ENCODE measurements around the gene KCNJ6.

KCNJ6 gene

GRCh38 chr21:37908691-37909090, 7.6 kb downstream of the KCNJ6 start:
- H3K9me3 ChIP-seq (ENCODE audit: control insufficient read depth in 2 of 2, low read length in 2 of 2) = no peaks in the 10 kb centered on the region
- no peaks in the 10 kb centered on the region for H3K36me3 ChIP-seq (ENCODE audit: control insufficient read depth in 2 of 2, insufficient read depth in 2 of 2, low read length in 2 of 2)
- H3K27ac ChIP-seq (ENCODE audit: low read depth in 2 of 2, low read length in 2 of 2) = no peak overlapping the region
- peaks cover 0 to 14% of the 10 kb centered on the region in 2 donors for H3K27me3 ChIP-seq (ENCODE audit: control insufficient read depth in 2 of 2, insufficient read depth in 2 of 2, low read length in 2 of 2)
- no peak overlapping the region for H3K4me3 ChIP-seq (ENCODE audit: low read length in 2 of 2)
- no peak overlapping the region for H3K9ac ChIP-seq (ENCODE audit: low read depth in 1 of 2, low read length in 2 of 2)
- no peaks in the 10 kb centered on the region for H3K4me1 ChIP-seq (ENCODE audit: control insufficient read depth in 2 of 2, insufficient read depth in 2 of 2, low read length in 2 of 2)

GRCh38 chr21:37907076-37907475, 9.2 kb downstream of the KCNJ6 start:
- no peaks in the 10 kb centered on the region for H3K36me3 ChIP-seq (ENCODE audit: control insufficient read depth in 2 of 2, insufficient read depth in 2 of 2, low read length in 2 of 2)
- H3K27me3 ChIP-seq (ENCODE audit: control insufficient read depth in 2 of 2, insufficient read depth in 2 of 2, low read length in 2 of 2) = peaks cover 0 to 12% of the 10 kb centered on the region in 2 donors
- no peak overlapping the region for H3K9ac ChIP-seq (ENCODE audit: low read depth in 1 of 2, low read length in 2 of 2)
- no peaks in the 10 kb centered on the region for H3K9me3 ChIP-seq (ENCODE audit: control insufficient read depth in 2 of 2, low read length in 2 of 2)
- no peaks in the 10 kb centered on the region for H3K4me1 ChIP-seq (ENCODE audit: control insufficient read depth in 2 of 2, insufficient read depth in 2 of 2, low read length in 2 of 2)
- H3K27ac ChIP-seq (ENCODE audit: low read depth in 2 of 2, low read length in 2 of 2) = no peak overlapping the region
- no peak overlapping the region for H3K4me3 ChIP-seq (ENCODE audit: low read length in 2 of 2)

GRCh38 chr21:37905291-37905690, 11.0 kb downstream of the KCNJ6 start:
- no peaks in the 10 kb centered on the region for H3K36me3 ChIP-seq (ENCODE audit: control insufficient read depth in 2 of 2, insufficient read depth in 2 of 2, low read length in 2 of 2)
- no peaks in the 10 kb centered on the region for H3K4me1 ChIP-seq (ENCODE audit: control insufficient read depth in 2 of 2, insufficient read depth in 2 of 2, low read length in 2 of 2)
- no peak overlapping the region for H3K9ac ChIP-seq (ENCODE audit: low read depth in 1 of 2, low read length in 2 of 2)
- peaks cover 0 to 13% of the 10 kb centered on the region in 2 donors for H3K27me3 ChIP-seq (ENCODE audit: control insufficient read depth in 2 of 2, insufficient read depth in 2 of 2, low read length in 2 of 2)
- H3K4me3 ChIP-seq (ENCODE audit: low read length in 2 of 2) = no peak overlapping the region
- H3K27ac ChIP-seq (ENCODE audit: low read depth in 2 of 2, low read length in 2 of 2) = no peak overlapping the region
- no peaks in the 10 kb centered on the region for H3K9me3 ChIP-seq (ENCODE audit: control insufficient read depth in 2 of 2, low read length in 2 of 2)

- no peaks in the 10 kb centered on the region for H3K36me3 ChIP-seq (ENCODE audit: control insufficient read depth in 2 of 2, insufficient read depth in 2 of 2, low read length in 2 of 2)
- H3K9me3 ChIP-seq (ENCODE audit: control insufficient read depth in 2 of 2, low read length in 2 of 2) = no peaks in the 10 kb centered on the region
- H3K4me3 ChIP-seq (ENCODE audit: low read length in 2 of 2) = no peak overlapping the region
- H3K9ac ChIP-seq (ENCODE audit: low read depth in 1 of 2, low read length in 2 of 2) = no peak overlapping the region
- no peaks in the 10 kb centered on the region for H3K4me1 ChIP-seq (ENCODE audit: control insufficient read depth in 2 of 2, insufficient read depth in 2 of 2, low read length in 2 of 2)
- peaks cover 0 to 13% of the 10 kb centered on the region in 2 donors for H3K27me3 ChIP-seq (ENCODE audit: control insufficient read depth in 2 of 2, insufficient read depth in 2 of 2, low read length in 2 of 2)
- no peak overlapping the region for H3K27ac ChIP-seq (ENCODE audit: low read depth in 2 of 2, low read length in 2 of 2)
Observed at GRCh38 chr21:37904856-37905255, 11.4 kb downstream of the KCNJ6 start.

GRCh38 chr21:37903396-37903795, 12.9 kb downstream of the KCNJ6 start:
- Histone ChIP-seq H3K9me3 (ENCODE audit: control insufficient read depth in 2 of 2, low read length in 2 of 2) (no peaks in the 10 kb centered on the region), H3K27ac (ENCODE audit: low read depth in 2 of 2, low read length in 2 of 2) (no peak overlapping the region), H3K9ac (ENCODE audit: low read depth in 1 of 2, low read length in 2 of 2) (no peak overlapping the region), H3K27me3 (ENCODE audit: control insufficient read depth in 2 of 2, insufficient read depth in 2 of 2, low read length in 2 of 2) (peaks cover 0 to 13% of the 10 kb centered on the region in 2 donors), H3K4me3 (ENCODE audit: low read length in 2 of 2) (no peak overlapping the region), H3K36me3 (ENCODE audit: control insufficient read depth in 2 of 2, insufficient read depth in 2 of 2, low read length in 2 of 2) (no peaks in the 10 kb centered on the region), H3K4me1 (ENCODE audit: control insufficient read depth in 2 of 2, insufficient read depth in 2 of 2, low read length in 2 of 2) (no peaks in the 10 kb centered on the region)

- no peak overlapping the region for H3K4me3 ChIP-seq (ENCODE audit: low read length in 2 of 2)
- H3K27me3 ChIP-seq (ENCODE audit: control insufficient read depth in 2 of 2, insufficient read depth in 2 of 2, low read length in 2 of 2) = peaks cover 0 to 2% of the 10 kb centered on the region in 2 donors
- no peak overlapping the region for H3K9ac ChIP-seq (ENCODE audit: low read depth in 1 of 2, low read length in 2 of 2)
- H3K36me3 ChIP-seq (ENCODE audit: control insufficient read depth in 2 of 2, insufficient read depth in 2 of 2, low read length in 2 of 2) = no peaks in the 10 kb centered on the region
- no peaks in the 10 kb centered on the region for H3K9me3 ChIP-seq (ENCODE audit: control insufficient read depth in 2 of 2, low read length in 2 of 2)
- no peak overlapping the region for H3K27ac ChIP-seq (ENCODE audit: low read depth in 2 of 2, low read length in 2 of 2)
- H3K4me1 ChIP-seq (ENCODE audit: control insufficient read depth in 2 of 2, insufficient read depth in 2 of 2, low read length in 2 of 2) = no peaks in the 10 kb centered on the region
Observed at GRCh38 chr21:37899146-37899545, 17.1 kb downstream of the KCNJ6 start.

GRCh38 chr21:37896788-37897187, 19.5 kb downstream of the KCNJ6 start:
- no peak overlapping the region for H3K9ac ChIP-seq (ENCODE audit: low read depth in 1 of 2, low read length in 2 of 2)
- H3K27me3 ChIP-seq (ENCODE audit: control insufficient read depth in 2 of 2, insufficient read depth in 2 of 2, low read length in 2 of 2) = no peaks in the 10 kb centered on the region
- H3K4me3 ChIP-seq (ENCODE audit: low read length in 2 of 2) = no peak overlapping the region
- H3K27ac ChIP-seq (ENCODE audit: low read depth in 2 of 2, low read length in 2 of 2) = no peak overlapping the region
- H3K9me3 ChIP-seq (ENCODE audit: control insufficient read depth in 2 of 2, low read length in 2 of 2) = no peaks in the 10 kb centered on the region
- no peaks in the 10 kb centered on the region for H3K4me1 ChIP-seq (ENCODE audit: control insufficient read depth in 2 of 2, insufficient read depth in 2 of 2, low read length in 2 of 2)
- no peaks in the 10 kb centered on the region for H3K36me3 ChIP-seq (ENCODE audit: control insufficient read depth in 2 of 2, insufficient read depth in 2 of 2, low read length in 2 of 2)

GRCh38 chr21:37891972-37892371, 24.3 kb downstream of the KCNJ6 start:
- peaks cover 0 to 2% of the 10 kb centered on the region in 2 donors for H3K27me3 ChIP-seq (ENCODE audit: control insufficient read depth in 2 of 2, insufficient read depth in 2 of 2, low read length in 2 of 2)
- H3K4me1 ChIP-seq (ENCODE audit: control insufficient read depth in 2 of 2, insufficient read depth in 2 of 2, low read length in 2 of 2) = no peaks in the 10 kb centered on the region
- no peaks in the 10 kb centered on the region for H3K9me3 ChIP-seq (ENCODE audit: control insufficient read depth in 2 of 2, low read length in 2 of 2)
- H3K4me3 ChIP-seq (ENCODE audit: low read length in 2 of 2) = no peak overlapping the region
- no peak overlapping the region for H3K27ac ChIP-seq (ENCODE audit: low read depth in 2 of 2, low read length in 2 of 2)
- no peaks in the 10 kb centered on the region for H3K36me3 ChIP-seq (ENCODE audit: control insufficient read depth in 2 of 2, insufficient read depth in 2 of 2, low read length in 2 of 2)
- H3K9ac ChIP-seq (ENCODE audit: low read depth in 1 of 2, low read length in 2 of 2) = no peak overlapping the region

- H3K36me3 ChIP-seq (ENCODE audit: control insufficient read depth in 2 of 2, insufficient read depth in 2 of 2, low read length in 2 of 2) = no peaks in the 10 kb centered on the region
- no peak overlapping the region for H3K4me3 ChIP-seq (ENCODE audit: low read length in 2 of 2)
- H3K9ac ChIP-seq (ENCODE audit: low read depth in 1 of 2, low read length in 2 of 2) = no peak overlapping the region
- H3K4me1 ChIP-seq (ENCODE audit: control insufficient read depth in 2 of 2, insufficient read depth in 2 of 2, low read length in 2 of 2) = no peaks in the 10 kb centered on the region
- H3K27me3 ChIP-seq (ENCODE audit: control insufficient read depth in 2 of 2, insufficient read depth in 2 of 2, low read length in 2 of 2) = peaks cover 0 to 2% of the 10 kb centered on the region in 2 donors
- H3K27ac ChIP-seq (ENCODE audit: low read depth in 2 of 2, low read length in 2 of 2) = no peak overlapping the region
- no peaks in the 10 kb centered on the region for H3K9me3 ChIP-seq (ENCODE audit: control insufficient read depth in 2 of 2, low read length in 2 of 2)
Observed at GRCh38 chr21:37888659-37889058, 27.6 kb downstream of the KCNJ6 start.

GRCh38 chr21:37886726-37887299, 29.4 kb downstream of the KCNJ6 start:
- peaks cover 0 to 2% of the 10 kb centered on the region in 2 donors for H3K27me3 ChIP-seq (ENCODE audit: control insufficient read depth in 2 of 2, insufficient read depth in 2 of 2, low read length in 2 of 2)
- H3K36me3 ChIP-seq (ENCODE audit: control insufficient read depth in 2 of 2, insufficient read depth in 2 of 2, low read length in 2 of 2) = no peaks in the 10 kb centered on the region
- no peaks in the 10 kb centered on the region for H3K4me1 ChIP-seq (ENCODE audit: control insufficient read depth in 2 of 2, insufficient read depth in 2 of 2, low read length in 2 of 2)
- no peak overlapping the region for H3K9ac ChIP-seq (ENCODE audit: low read depth in 1 of 2, low read length in 2 of 2)
- no peak overlapping the region for H3K4me3 ChIP-seq (ENCODE audit: low read length in 2 of 2)
- no peak overlapping the region for H3K27ac ChIP-seq (ENCODE audit: low read depth in 2 of 2, low read length in 2 of 2)
- H3K9me3 ChIP-seq (ENCODE audit: control insufficient read depth in 2 of 2, low read length in 2 of 2) = no peaks in the 10 kb centered on the region

- H3K9me3 ChIP-seq (ENCODE audit: control insufficient read depth in 2 of 2, low read length in 2 of 2) = no peaks in the 10 kb centered on the region
- no peak overlapping the region for H3K4me3 ChIP-seq (ENCODE audit: low read length in 2 of 2)
- no peaks in the 10 kb centered on the region for H3K36me3 ChIP-seq (ENCODE audit: control insufficient read depth in 2 of 2, insufficient read depth in 2 of 2, low read length in 2 of 2)
- H3K27me3 ChIP-seq (ENCODE audit: control insufficient read depth in 2 of 2, insufficient read depth in 2 of 2, low read length in 2 of 2) = peaks cover 0 to 2% of the 10 kb centered on the region in 2 donors
- H3K27ac ChIP-seq (ENCODE audit: low read depth in 2 of 2, low read length in 2 of 2) = no peak overlapping the region
- no peaks in the 10 kb centered on the region for H3K4me1 ChIP-seq (ENCODE audit: control insufficient read depth in 2 of 2, insufficient read depth in 2 of 2, low read length in 2 of 2)
- H3K9ac ChIP-seq (ENCODE audit: low read depth in 1 of 2, low read length in 2 of 2) = no peak overlapping the region
Observed at GRCh38 chr21:37886120-37886519, 30.1 kb downstream of the KCNJ6 start.
